GM12874 (cell line): ENCODE data around the gene SOD1.

ENCODE experiments used
- CTCF ChIP-seq: IDR thresholded peaks from 2 replicates; pipeline ENCODE4 v1.5.1; 2011; ENCODE audit warnings: low read depth, mild to moderate bottlenecking, control low read depth, low read length, moderate library complexity; ENCODE audit not compliant: insufficient read depth

Gene SOD1

GRCh38 chr21:31623664-31624063 lies 35.8 kb upstream of the SOD1 start:
- peak; percentile 19; the same call in 1 of the 2 replicates for TF ChIP-seq CTCF

GRCh38 chr21:31624181-31624580 lies 35.3 kb upstream of the SOD1 start:
- TF ChIP-seq CTCF = no peak

GRCh38 chr21:31624961-31625491 lies 34.5 kb upstream of the SOD1 start:
- TF ChIP-seq CTCF = no peak

- no peak for TF ChIP-seq CTCF
Measured at GRCh38 chr21:31629972-31630711, 29.4 kb upstream of the SOD1 start.

- no peak for TF ChIP-seq CTCF
Measured at GRCh38 chr21:31634993-31635392, 24.5 kb upstream of the SOD1 start.

GRCh38 chr21:31636874-31637273 lies 22.6 kb upstream of the SOD1 start:
- no peak for TF ChIP-seq CTCF

GRCh38 chr21:31641416-31641922 lies 18.0 kb upstream of the SOD1 start:
- TF ChIP-seq CTCF = no peak
